22Rv1 (cell line): ENCODE data around the gene PLEKHJ1.

ENCODE experiments used
- CTCF ChIP-seq: fragments of 450-650 bp; IDR thresholded peaks from 2 replicates; pipeline ENCODE4 v1.5.1; 2017; ENCODE audit warnings: mild to moderate bottlenecking
- ZFX ChIP-seq: fragments of 450-650 bp; IDR thresholded peaks from 2 replicates; pipeline ENCODE4 v1.6.1; 2017; ENCODE audit warnings: antibody characterized with exemption, borderline replicate concordance

- TF ChIP-seq CTCF (no peak), ZFX (no peak)
Observed at GRCh38 chr19:2232286-2233151, 3.6 kb downstream of the PLEKHJ1 start.
